ENCODE data around the gene NGEF. TPM values are rescaled to one million over a fixed set of nuclear protein-coding genes. Genes with fewer than 3 reads are reported as not detected.

Gene NGEF
- polyA plus RNA-seq, 1 of the 3 experiments (the other 2 are of a cell fraction), result 1.4 TPM

- Histone ChIP-seq H3K4me2 (no peak overlapping the region), H3F3A (replicated peaks; ENCODE audit: insufficient read depth) (no peaks in the 10 kb centered on the region), H3K36me3 (replicated peaks in 1 of 2; ENCODE audit: control insufficient read depth in 1 of 2, insufficient read depth in 2 of 2, low read length in 1 of 2) (no peaks in the 10 kb centered on the region), H3K9me3 (no peaks in the 10 kb centered on the region), H3K4me1 (ENCODE audit: control insufficient read depth in 1 of 2, insufficient read depth in 2 of 2, low read depth in 1 of 2, low read length in 1 of 2) (no peaks in the 10 kb centered on the region; a peak in 1 of 4 replicates), H3K9ac (no peak overlapping the region), H3K79me2 (ENCODE audit: insufficient read depth) (no peaks in the 10 kb centered on the region), H4K20me1 (ENCODE audit: insufficient read depth) (no peaks in the 10 kb centered on the region), H3K27me3 (ENCODE audit: insufficient read depth) (no peaks in the 10 kb centered on the region), H2AFZ (ENCODE audit: low read depth) (no peak overlapping the region), H3K27ac (ENCODE audit: low read depth in 2 of 2, low read length in 1 of 2) (no peak overlapping the region), H3K4me3 (ENCODE audit: low read depth in 2 of 2, low read length in 1 of 2) (no peak overlapping the region), H3K9me2 (no peaks in the 10 kb centered on the region)
- TF ChIP-seq MAX (IDR thresholded peaks at IDR 0.05; ENCODE audit: low read depth) (no peak), FOSL2 (IDR thresholded peaks at IDR 0.05; ENCODE audit: borderline replicate concordance, low read depth) (peak; percentile 27; the same call in 1 of the 2 replicates), TCF12 (IDR thresholded peaks at IDR 0.05) (peak; percentile 66), GATA2 (CRISPR knock-in tag; IDR thresholded peaks at IDR 0.05) (peak; percentile 27; the same call in 1 of the 2 replicates)
- TF ChIP-seq, protein P1, sequence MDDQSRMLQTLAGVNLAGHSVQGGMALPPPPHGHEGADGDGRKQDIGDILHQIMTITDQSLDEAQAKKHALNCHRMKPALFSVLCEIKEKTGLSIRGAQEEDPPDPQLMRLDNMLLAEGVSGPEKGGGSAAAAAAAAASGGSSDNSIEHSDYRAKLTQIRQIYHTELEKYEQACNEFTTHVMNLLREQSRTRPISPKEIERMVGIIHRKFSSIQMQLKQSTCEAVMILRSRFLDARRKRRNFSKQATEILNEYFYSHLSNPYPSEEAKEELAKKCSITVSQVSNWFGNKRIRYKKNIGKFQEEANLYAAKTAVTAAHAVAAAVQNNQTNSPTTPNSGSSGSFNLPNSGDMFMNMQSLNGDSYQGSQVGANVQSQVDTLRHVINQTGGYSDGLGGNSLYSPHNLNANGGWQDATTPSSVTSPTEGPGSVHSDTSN (IDR thresholded peaks at IDR 0.05), result peak; percentile 35; the same call in 1 of the 2 replicates
- 44% methylated on average over 5 of the region's 5 CpGs for WGBS (ENCODE audit: low lambda C conversion rate)
- ChIA-PET POLR2A (no interaction called here), CTCF (no interaction called here)
- DNase-seq, result no peak
Observed at GRCh38 chr2:232937278-232937906, 75.7 kb downstream of the NGEF start.

GRCh38 chr2:232931636-232932035, 81.4 kb downstream of the NGEF start:
- CTCF ChIA-PET, result no interaction called here
- Histone ChIP-seq H4K20me1 (ENCODE audit: insufficient read depth) (no peaks in the 10 kb centered on the region), H3F3A (replicated peaks; ENCODE audit: insufficient read depth) (no peaks in the 10 kb centered on the region), H2AFZ (ENCODE audit: low read depth) (no peak overlapping the region), H3K4me1 (ENCODE audit: control insufficient read depth in 1 of 2, insufficient read depth in 2 of 2, low read depth in 1 of 2, low read length in 1 of 2) (no peaks in the 10 kb centered on the region; a peak in 1 of 4 replicates), H3K27ac (ENCODE audit: low read depth in 2 of 2, low read length in 1 of 2) (no peak overlapping the region), H3K4me3 (ENCODE audit: low read depth in 2 of 2, low read length in 1 of 2) (no peak overlapping the region), H3K4me2 (no peak overlapping the region), H3K9me2 (no peaks in the 10 kb centered on the region), H3K9ac (no peak overlapping the region), H3K9me3 (no peaks in the 10 kb centered on the region), H3K79me2 (ENCODE audit: insufficient read depth) (no peaks in the 10 kb centered on the region), H3K36me3 (replicated peaks in 1 of 2; ENCODE audit: control insufficient read depth in 1 of 2, insufficient read depth in 2 of 2, low read length in 1 of 2) (no peaks in the 10 kb centered on the region), H3K27me3 (ENCODE audit: insufficient read depth) (peaks cover 18% of the 10 kb centered on the region)
- POLR2A ChIA-PET, result no interaction called here
- TF ChIP-seq REST (IDR thresholded peaks at IDR 0.05; ENCODE audit: low read depth, low read length) (no peak), RFX5 (IDR thresholded peaks at IDR 0.05; ENCODE audit: low read length) (no peak), EZH2phosphoT487 (IDR thresholded peaks at IDR 0.05; ENCODE audit: borderline replicate concordance, low read depth) (no peak), FOXM1 (IDR thresholded peaks at IDR 0.05; ENCODE audit: low read depth) (no peak), RAD21 (IDR thresholded peaks at IDR 0.05; ENCODE audit: low read length) (no peak), FOXJ3 (CRISPR knock-in tag; IDR thresholded peaks at IDR 0.05) (no peak), MEF2A (IDR thresholded peaks at IDR 0.05; ENCODE audit: borderline replicate concordance, low read depth) (no peak)
- 58% methylated on average over 4 of the region's 4 CpGs for WGBS (ENCODE audit: low lambda C conversion rate)
- DNase-seq, result no peak
